Mesenchymal stem cell (in vitro differentiated cells and primary cell): ENCODE measurements around the gene FAAP24.

Experiments used
- DNase-seq: peaks from one replicate; pipeline ENCODE4 v3.0.0-alpha.2; 2013
- H2AFZ ChIP-seq: one replicate; pipeline ENCODE4 v1.6.1; 2013; ENCODE audit warnings: low read depth, mild to moderate bottlenecking, control low read depth, inconsistent platforms, low read length, moderate library complexity
- H2AK5ac ChIP-seq: 2 replicates; pipeline ENCODE4 v1.6.1; 2013; ENCODE audit warnings: low read length, moderate library complexity, mild to moderate bottlenecking, inconsistent platforms; ENCODE audit not compliant: severe bottlenecking
- H2BK120ac ChIP-seq: one replicate; pipeline ENCODE4 v1.6.1; 2013; ENCODE audit warnings: low read depth, mild to moderate bottlenecking, inconsistent platforms, low read length, moderate library complexity
- H2BK12ac ChIP-seq, 2 experiments: one replicate each; pipeline ENCODE4 v1.6.1; 2013; ENCODE audit warnings: inconsistent platforms in 2 of 2, low read length in 2 of 2, mild to moderate bottlenecking in 2 of 2, moderate library complexity in 2 of 2, control low read depth in 1 of 2
- H2BK15ac ChIP-seq: one replicate; pipeline ENCODE4 v1.6.1; 2013; ENCODE audit warnings: mild to moderate bottlenecking, low read depth, inconsistent platforms; ENCODE audit not compliant: poor library complexity, severe bottlenecking
- H2BK5ac ChIP-seq: 2 replicates; pipeline ENCODE4 v1.6.1; 2013; ENCODE audit warnings: low read depth, mild to moderate bottlenecking, low read length, control low read depth, inconsistent platforms; ENCODE audit not compliant: poor library complexity, severe bottlenecking
- H3K14ac ChIP-seq, 2 experiments: one replicate each; pipeline ENCODE4 v1.6.1; 2013; ENCODE audit warnings: inconsistent platforms in 2 of 2, low read length in 2 of 2, control low read depth in 1 of 2, mild to moderate bottlenecking in 1 of 2, moderate library complexity in 1 of 2
- H3K18ac ChIP-seq, 2 experiments: one replicate each; pipeline ENCODE4 v1.6.1; 2013; ENCODE audit warnings: inconsistent platforms in 2 of 2, low read length in 2 of 2, control low read depth in 1 of 2, low read depth in 1 of 2, mild to moderate bottlenecking in 1 of 2
- H3K23ac ChIP-seq, 2 experiments: one replicate each; pipeline ENCODE4 v1.6.1; 2013; ENCODE audit warnings: inconsistent platforms in 2 of 2, low read length in 2 of 2, mild to moderate bottlenecking in 2 of 2, moderate library complexity in 2 of 2, control low read depth in 1 of 2
- H3K27ac ChIP-seq: 2 replicates; pipeline ENCODE4 v1.5.1; 2013; ENCODE audit warnings: mild to moderate bottlenecking, moderate library complexity, low read length, control low read depth, inconsistent platforms; ENCODE audit not compliant: poor library complexity, severe bottlenecking
- H3K27me3 ChIP-seq, 2 experiments: 2 replicates each; pipeline versions ENCODE4 v1.6.1 to v1.7.0; 2013; ENCODE audit warnings: low read length in 2 of 2, mild to moderate bottlenecking in 2 of 2, moderate library complexity in 2 of 2, control low read depth in 1 of 2, inconsistent platforms in 1 of 2; ENCODE audit not compliant: control insufficient read depth in 1 of 2, insufficient read depth in 1 of 2
- H3K36me3 ChIP-seq, 2 experiments: 2 replicates each; pipeline versions ENCODE4 v1.6.1 to v1.7.0; 2013; ENCODE audit warnings: low read length in 2 of 2, control low read depth in 1 of 2, inconsistent platforms in 1 of 2, low read depth in 1 of 2, mild to moderate bottlenecking in 1 of 2; ENCODE audit not compliant: insufficient read depth in 2 of 2, control insufficient read depth in 1 of 2
- H3K4ac ChIP-seq, 2 experiments: one replicate each; pipeline ENCODE4 v1.6.1; 2013; ENCODE audit warnings: inconsistent platforms in 2 of 2, low read length in 2 of 2, mild to moderate bottlenecking in 2 of 2, moderate library complexity in 2 of 2, control low read depth in 1 of 2, low read depth in 1 of 2
- H3K4me1 ChIP-seq: 2 replicates; pipeline ENCODE4 v1.6.1; 2013; ENCODE audit warnings: low read depth, low read length, control low read depth; ENCODE audit not compliant: control insufficient read depth, insufficient read depth
- H3K4me2 ChIP-seq: 2 replicates; pipeline ENCODE4 v1.6.1; 2013; ENCODE audit warnings: low read length, mild to moderate bottlenecking, inconsistent platforms; ENCODE audit not compliant: poor library complexity, severe bottlenecking
- H3K4me3 ChIP-seq, 2 experiments: 2 replicates each; pipeline versions ENCODE4 v1.5.1 to v1.7.0; 2013; ENCODE audit warnings: low read length in 2 of 2, mild to moderate bottlenecking in 2 of 2, control low read depth in 1 of 2, low read depth in 1 of 2; ENCODE audit not compliant: insufficient read depth in 1 of 2
- H3K79me1 ChIP-seq: replicated peaks from 2 replicates; pipeline ENCODE4 v1.6.1; 2013; ENCODE audit warnings: mild to moderate bottlenecking, control low read depth, low read length, inconsistent platforms; ENCODE audit not compliant: poor library complexity, severe bottlenecking
- H3K9ac ChIP-seq: 2 replicates; pipeline ENCODE4 v1.7.0; 2013; ENCODE audit warnings: mild to moderate bottlenecking, low read length, moderate library complexity
- H3K9me3 ChIP-seq: 2 replicates; pipeline ENCODE4 v1.7.0; 2013; ENCODE audit warnings: mild to moderate bottlenecking, low read length; ENCODE audit not compliant: control insufficient read depth
- H4K8ac ChIP-seq: one replicate; pipeline ENCODE4 v1.6.1; 2013; ENCODE audit warnings: inconsistent platforms, mild to moderate bottlenecking, low read length, moderate library complexity
- H4K91ac ChIP-seq: one replicate; pipeline ENCODE4 v1.6.1; 2013; ENCODE audit warnings: mild to moderate bottlenecking, low read length, inconsistent platforms
- WGBS: methylation state at CpG from one replicate; pipeline ENCODE4 v1.1.7; 2013; ENCODE audit warnings: mixed read lengths; 5-methylcytosine and 5-hydroxymethylcytosine counted together

Gene FAAP24

DNA sequence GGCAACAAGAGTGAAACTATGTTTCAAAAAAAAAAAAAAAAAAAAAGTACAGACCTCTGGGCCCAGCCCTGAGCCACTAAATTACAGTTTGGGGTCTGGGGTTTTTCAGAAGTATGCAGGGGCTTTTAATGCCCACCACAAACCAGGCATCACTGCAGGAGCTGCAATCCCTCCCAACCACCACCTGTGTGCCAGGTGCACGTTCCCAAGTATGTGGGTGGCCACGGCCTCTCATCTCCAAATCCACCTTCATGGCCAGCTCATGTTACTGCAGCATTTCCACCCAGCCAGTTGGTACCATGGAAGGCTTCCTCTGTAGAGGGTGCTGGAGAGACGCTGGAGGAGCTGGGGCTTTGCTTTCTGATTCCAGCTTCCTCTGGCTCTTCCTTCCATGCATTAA is 26.8 kb upstream of the FAAP24 start:
- H2AFZ ChIP-seq, result no peak overlapping the region
- H4K8ac ChIP-seq, result no peak overlapping the region
- no peak overlapping the region for H3K18ac ChIP-seq
- H3K79me1 ChIP-seq, result peaks cover 12% of the 10 kb centered on the region
- H2BK15ac ChIP-seq, result no peak overlapping the region
- H2BK5ac ChIP-seq, result no peak overlapping the region
- H3K4ac ChIP-seq, result no peak overlapping the region
- H3K4me3 ChIP-seq, result no peak overlapping the region
- H4K91ac ChIP-seq, result no peak overlapping the region
- H3K4me2 ChIP-seq, result no peak overlapping the region
- H3K27me3 ChIP-seq, result no peaks in the 10 kb centered on the region
- peaks cover 53 to 86% of the 10 kb centered on the region in 2 experiments for H3K36me3 ChIP-seq
- no peak overlapping the region for H3K23ac ChIP-seq
- no peak overlapping the region for H2BK12ac ChIP-seq
- H3K4me1 ChIP-seq, result no peaks in the 10 kb centered on the region
- no peak for DNase-seq
- H3K14ac ChIP-seq, result no peak overlapping the region
- no peak overlapping the region for H2AK5ac ChIP-seq
- no peaks in the 10 kb centered on the region for H3K9me3 ChIP-seq
- WGBS, result 93% methylated on average over 3 of the region's 3 CpGs
- no peak overlapping the region for H3K27ac ChIP-seq
- H3K9ac ChIP-seq, result no peak overlapping the region
- H2BK120ac ChIP-seq, result no peak overlapping the region

DNA sequence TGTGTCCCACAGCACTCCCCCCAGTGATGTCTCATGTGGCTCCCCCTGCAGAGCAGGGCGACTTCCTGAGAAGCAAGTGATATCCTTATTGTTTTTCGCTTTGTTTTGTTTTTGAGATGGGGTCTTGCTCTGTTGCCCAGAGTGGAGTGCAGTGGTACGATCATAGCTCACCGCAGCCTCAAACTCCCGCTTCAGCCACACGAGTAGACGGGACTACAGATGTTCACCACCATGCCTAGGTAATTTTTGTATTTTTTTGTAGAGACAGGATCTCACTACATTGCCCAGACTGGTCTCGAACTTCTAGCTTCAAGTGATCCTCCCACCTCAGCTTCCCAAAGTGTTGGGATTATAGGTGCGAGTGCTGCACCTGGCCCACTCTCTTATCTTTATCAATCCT is 5.3 kb upstream of the FAAP24 start:
- no peak overlapping the region for H3K9ac ChIP-seq
- peaks cover 49% of the 10 kb centered on the region for H3K79me1 ChIP-seq
- no peak overlapping the region for H3K4ac ChIP-seq
- peaks cover 16% of the 10 kb centered on the region for H3K4me1 ChIP-seq
- H3K4me3 ChIP-seq, result no peak overlapping the region
- H3K18ac ChIP-seq, result no peak overlapping the region
- H4K91ac ChIP-seq, result no peak overlapping the region
- no peak overlapping the region for H2BK5ac ChIP-seq
- no peak for DNase-seq
- no peak overlapping the region for H3K27ac ChIP-seq
- H3K4me2 ChIP-seq, result no peak overlapping the region
- no peak overlapping the region for H2AFZ ChIP-seq
- no peak overlapping the region for H3K14ac ChIP-seq
- no peak overlapping the region for H2BK120ac ChIP-seq
- no peak overlapping the region for H2AK5ac ChIP-seq
- H4K8ac ChIP-seq, result no peak overlapping the region
- no peak overlapping the region for H2BK12ac ChIP-seq
- H3K36me3 ChIP-seq, result peaks cover 39 to 52% of the 10 kb centered on the region in 2 experiments
- no peak overlapping the region for H2BK15ac ChIP-seq
- WGBS, result over 99% methylated on average over 9 of the region's 9 CpGs
- no peaks in the 10 kb centered on the region for H3K9me3 ChIP-seq
- H3K23ac ChIP-seq, result no peak overlapping the region
- H3K27me3 ChIP-seq, result no peaks in the 10 kb centered on the region

GRCh38 chr19:32969549-32969948 is 2.5 kb upstream of the FAAP24 start:
- Histone ChIP-seq H3K4me3 (no peak overlapping the region), H3K27ac (no peak overlapping the region), H3K4ac (no peak overlapping the region), H3K18ac (no peak overlapping the region), H3K4me1 (peaks cover 20% of the 10 kb centered on the region), H2BK12ac (no peak overlapping the region), H3K14ac (no peak overlapping the region), H3K23ac (no peak overlapping the region), H3K9me3 (no peaks in the 10 kb centered on the region), H3K4me2 (no peak overlapping the region), H2BK15ac (no peak overlapping the region), H3K79me1 (peaks cover 39% of the 10 kb centered on the region), H3K36me3 (peaks cover 25 to 34% of the 10 kb centered on the region in 2 experiments), H2AK5ac (no peak overlapping the region), H2BK120ac (no peak overlapping the region), H2BK5ac (no peak overlapping the region), H2AFZ (no peak overlapping the region), H3K27me3 (no peaks in the 10 kb centered on the region), H3K9ac (peak overlapping the region; percentile 53), H4K8ac (no peak overlapping the region), H4K91ac (no peak overlapping the region)
- 95% methylated on average over 10 of the region's 10 CpGs for WGBS
- DNase-seq, result no peak

DNA sequence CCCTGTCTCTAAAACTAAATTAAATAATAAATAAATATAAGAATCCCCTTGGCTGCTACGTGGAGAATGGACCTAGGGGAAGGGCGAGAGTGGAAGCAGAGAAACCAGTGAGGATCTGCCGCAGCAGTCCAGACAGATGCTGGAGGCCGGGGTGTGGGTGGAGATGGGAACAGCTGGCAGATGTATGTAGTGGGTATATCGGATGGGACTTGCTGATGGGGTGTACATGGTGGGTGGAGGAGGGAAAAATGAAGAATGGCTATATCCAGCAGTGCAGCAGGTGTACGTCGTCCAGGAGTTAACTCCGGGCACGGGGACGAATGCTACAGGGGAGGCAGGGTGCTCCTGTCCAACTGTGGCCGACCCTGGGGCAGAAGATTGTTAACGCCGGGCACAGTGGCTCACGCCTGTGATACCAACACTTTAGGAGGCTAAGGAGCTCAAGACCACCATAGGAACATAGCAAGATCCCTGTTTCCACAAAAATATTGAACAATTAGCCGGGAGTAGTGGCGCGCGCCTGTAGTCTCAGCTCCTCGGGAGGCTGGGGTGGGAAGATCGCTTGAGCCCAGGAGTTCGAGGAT is 938 bp upstream of the FAAP24 start:
- no peak overlapping the region for H2AK5ac ChIP-seq
- H3K9me3 ChIP-seq, result no peaks in the 10 kb centered on the region
- WGBS, result 51% methylated on average over 21 of the region's 21 CpGs
- DNase-seq, result no peak
- no peak overlapping the region for H2BK15ac ChIP-seq
- no peak overlapping the region for H2BK5ac ChIP-seq
- H2BK12ac ChIP-seq, result no peak overlapping the region
- peak overlapping the region; percentile 87 for H3K4me2 ChIP-seq
- peak overlapping the region; percentile 39 for H4K8ac ChIP-seq
- no peak overlapping the region for H2AFZ ChIP-seq
- no peak overlapping the region for H3K23ac ChIP-seq
- peaks cover 34% of the 10 kb centered on the region for H3K79me1 ChIP-seq
- H3K4me1 ChIP-seq, result peaks cover 20% of the 10 kb centered on the region
- no peak overlapping the region for H3K27ac ChIP-seq
- no peak overlapping the region for H4K91ac ChIP-seq
- H3K36me3 ChIP-seq, result peaks cover 14 to 26% of the 10 kb centered on the region in 2 experiments
- peak overlapping the region in 1 of 2 experiments; percentile 24 for H3K4ac ChIP-seq
- no peak overlapping the region for H2BK120ac ChIP-seq
- H3K9ac ChIP-seq, result peak overlapping the region; percentile 87
- H3K18ac ChIP-seq, result no peak overlapping the region
- no peaks in the 10 kb centered on the region for H3K27me3 ChIP-seq
- peak overlapping the region; percentile 88 for H3K4me3 ChIP-seq
- H3K14ac ChIP-seq, result no peak overlapping the region
